Measurements from ENCODE around the gene BHLHA9. TPM values are rescaled to one million over a fixed set of nuclear protein-coding genes. Genes with fewer than 3 reads are reported as not detected.

Gene BHLHA9
- total and polyA plus RNA-seq, 2 experiments from 2014 or later: not detected

DNA sequence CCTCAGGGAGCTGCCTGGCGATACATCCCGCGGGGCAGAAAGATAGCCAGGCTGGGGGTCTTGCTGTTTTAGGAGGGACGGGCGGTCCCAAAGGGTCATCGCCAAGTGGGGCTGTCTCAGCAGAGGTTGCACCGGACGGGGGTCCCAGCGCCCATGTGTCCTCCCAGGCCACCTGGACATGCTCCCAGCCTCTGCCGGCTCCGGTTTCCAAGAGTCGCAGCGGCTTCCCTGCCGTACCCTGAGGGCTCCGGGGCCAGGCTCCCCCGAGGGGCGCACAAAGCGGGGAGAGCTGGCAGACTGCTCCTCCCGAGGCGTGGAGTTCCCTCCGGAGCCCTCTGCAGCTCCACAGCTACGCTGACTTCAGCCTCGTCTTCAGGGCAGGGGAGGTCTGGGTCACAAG lies 10.4 kb downstream of the BHLHA9 start:
- Histone ChIP-seq H3K79me2 (no peaks in the 10 kb centered on the region), H3K27ac (no peak overlapping the region), H3K4me3 (no peak overlapping the region), H3K36me3 (replicated peaks; ENCODE audit: insufficient read depth, low read depth) (no peaks in the 10 kb centered on the region), H3K4me1 (ENCODE audit: insufficient read depth) (no peaks in the 10 kb centered on the region), H3K9me3 (ENCODE audit: low read depth) (no peaks in the 10 kb centered on the region), H2AFZ (no peak overlapping the region), H3K9me2 (replicated peaks; ENCODE audit: insufficient read depth) (no peaks in the 10 kb centered on the region), H3K27me3 (no peaks in the 10 kb centered on the region), H3K4me2 (no peak overlapping the region), H4K20me1 (ENCODE audit: insufficient read depth, poor library complexity, severe bottlenecking) (no peaks in the 10 kb centered on the region)
- TF ChIP-seq EZH2 (IDR thresholded peaks at IDR 0.05; ENCODE audit: borderline replicate concordance): no peak
- TF ChIP-seq, protein P1, sequence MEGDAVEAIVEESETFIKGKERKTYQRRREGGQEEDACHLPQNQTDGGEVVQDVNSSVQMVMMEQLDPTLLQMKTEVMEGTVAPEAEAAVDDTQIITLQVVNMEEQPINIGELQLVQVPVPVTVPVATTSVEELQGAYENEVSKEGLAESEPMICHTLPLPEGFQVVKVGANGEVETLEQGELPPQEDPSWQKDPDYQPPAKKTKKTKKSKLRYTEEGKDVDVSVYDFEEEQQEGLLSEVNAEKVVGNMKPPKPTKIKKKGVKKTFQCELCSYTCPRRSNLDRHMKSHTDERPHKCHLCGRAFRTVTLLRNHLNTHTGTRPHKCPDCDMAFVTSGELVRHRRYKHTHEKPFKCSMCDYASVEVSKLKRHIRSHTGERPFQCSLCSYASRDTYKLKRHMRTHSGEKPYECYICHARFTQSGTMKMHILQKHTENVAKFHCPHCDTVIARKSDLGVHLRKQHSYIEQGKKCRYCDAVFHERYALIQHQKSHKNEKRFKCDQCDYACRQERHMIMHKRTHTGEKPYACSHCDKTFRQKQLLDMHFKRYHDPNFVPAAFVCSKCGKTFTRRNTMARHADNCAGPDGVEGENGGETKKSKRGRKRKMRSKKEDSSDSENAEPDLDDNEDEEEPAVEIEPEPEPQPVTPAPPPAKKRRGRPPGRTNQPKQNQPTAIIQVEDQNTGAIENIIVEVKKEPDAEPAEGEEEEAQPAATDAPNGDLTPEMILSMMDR (IDR thresholded peaks at IDR 0.05; ENCODE audit: poor library complexity): no peak
- TF ChIP-seq EZH2phosphoT487 (IDR thresholded peaks at IDR 0.05; ENCODE audit: low read depth, severe bottlenecking, unreplicated experiment): no peak
- WGBS (ENCODE audit: low lambda C conversion rate, missing lambda C conversion rate): 89% methylated on average over 23 of the region's 23 CpGs
- DNase-seq (ENCODE audit: low spot score): no peak

DNA sequence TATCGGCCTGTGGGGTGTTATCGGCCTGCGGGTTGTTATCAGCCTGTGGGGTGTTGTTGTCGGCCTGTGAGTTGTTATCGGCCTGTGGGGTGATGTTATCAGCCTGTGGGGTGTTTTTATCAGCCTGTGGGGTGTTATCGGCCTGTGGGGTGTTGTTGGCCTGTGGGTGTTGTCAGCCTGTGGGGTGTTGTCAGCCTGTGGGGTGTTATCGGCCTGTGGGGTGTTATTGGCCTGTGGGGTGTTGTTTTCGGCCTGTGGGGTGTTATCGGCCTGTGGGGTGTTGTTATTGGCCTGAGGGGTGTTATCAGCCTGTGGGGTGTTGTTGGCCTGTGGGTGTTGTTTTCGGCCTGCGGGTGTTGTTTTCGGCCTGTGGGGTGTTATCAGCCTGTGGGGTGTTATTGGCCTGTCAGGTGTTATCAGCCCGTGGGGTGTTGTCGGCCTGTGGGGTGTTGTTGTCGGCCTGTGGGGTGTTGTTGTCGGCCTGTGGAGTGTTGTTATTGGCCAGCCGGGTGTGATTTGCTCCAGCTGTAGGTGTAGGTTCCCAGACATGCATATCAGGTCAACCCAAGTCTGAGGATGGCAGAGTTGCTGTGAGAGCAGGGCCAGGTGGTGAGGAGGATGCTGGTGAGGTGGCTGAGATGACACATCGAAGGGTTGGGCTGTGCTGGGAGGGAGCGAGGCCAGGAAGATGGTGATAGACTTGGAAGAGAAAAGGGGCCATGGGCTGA lies 16.3 kb downstream of the BHLHA9 start:
- 96% methylated on average over 17 of the region's 19 CpGs for WGBS (ENCODE audit: low lambda C conversion rate, missing lambda C conversion rate)
- DNase-seq (ENCODE audit: low spot score): no peak
- no peaks in the 10 kb centered on the region for H3K4me1 ChIP-seq (ENCODE audit: insufficient read depth)
- H3K4me2 ChIP-seq: no peak overlapping the region
- no peaks in the 10 kb centered on the region for H3K27me3 ChIP-seq
- no peaks in the 10 kb centered on the region for H3K9me3 ChIP-seq (ENCODE audit: low read depth)
- TF ChIP-seq, protein P1 (IDR thresholded peaks at IDR 0.05; ENCODE audit: poor library complexity): no peak
- no peak for TF ChIP-seq EZH2phosphoT487 (IDR thresholded peaks at IDR 0.05; ENCODE audit: low read depth, severe bottlenecking, unreplicated experiment)
- no peak for TF ChIP-seq EZH2 (IDR thresholded peaks at IDR 0.05; ENCODE audit: borderline replicate concordance)
- no peaks in the 10 kb centered on the region for H4K20me1 ChIP-seq (ENCODE audit: insufficient read depth, poor library complexity, severe bottlenecking)
- no peaks in the 10 kb centered on the region for H3K9me2 ChIP-seq (replicated peaks; ENCODE audit: insufficient read depth)
- H3K27ac ChIP-seq: no peak overlapping the region
- H2AFZ ChIP-seq: no peak overlapping the region
- H3K79me2 ChIP-seq: no peaks in the 10 kb centered on the region
- H3K4me3 ChIP-seq: no peak overlapping the region
- no peaks in the 10 kb centered on the region for H3K36me3 ChIP-seq (replicated peaks; ENCODE audit: insufficient read depth, low read depth)

DNA sequence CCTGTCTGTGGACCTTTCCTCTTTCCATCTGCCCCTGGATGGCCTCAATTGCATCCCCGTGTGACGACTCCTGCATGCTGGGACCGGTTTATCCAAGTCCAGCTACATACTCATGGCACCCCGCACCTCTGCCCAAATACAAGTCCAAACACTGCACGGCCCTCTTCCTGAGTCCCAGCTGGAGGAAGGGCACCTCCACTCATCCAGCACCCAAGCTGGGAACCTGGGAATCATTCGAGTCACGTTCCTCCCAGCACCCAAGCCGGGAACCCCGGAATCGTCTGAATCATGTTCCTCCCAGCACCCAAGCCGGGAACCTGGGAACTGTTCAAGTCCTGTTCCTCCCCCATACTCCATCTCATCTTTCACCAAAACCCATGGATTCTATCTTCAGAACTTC lies 19.5 kb downstream of the BHLHA9 start:
- H3K79me2 ChIP-seq: no peaks in the 10 kb centered on the region
- H3K4me3 ChIP-seq: no peak overlapping the region

More for the DNA sequence above, 19.5 kb downstream of the BHLHA9 start:
- Histone ChIP-seq H3K27ac (no peak overlapping the region), H3K4me1 (ENCODE audit: insufficient read depth) (no peaks in the 10 kb centered on the region), H3K27me3 (no peaks in the 10 kb centered on the region), H3K9me2 (replicated peaks; ENCODE audit: insufficient read depth) (no peaks in the 10 kb centered on the region), H3K9me3 (ENCODE audit: low read depth) (no peaks in the 10 kb centered on the region), H4K20me1 (ENCODE audit: insufficient read depth, poor library complexity, severe bottlenecking) (no peaks in the 10 kb centered on the region), H2AFZ (no peak overlapping the region), H3K4me2 (no peak overlapping the region), H3K36me3 (replicated peaks; ENCODE audit: insufficient read depth, low read depth) (no peaks in the 10 kb centered on the region)
- 96% methylated on average over 11 of the region's 11 CpGs for WGBS (ENCODE audit: low lambda C conversion rate, missing lambda C conversion rate)
- no peak for DNase-seq (ENCODE audit: low spot score)
- TF ChIP-seq, protein P1 (IDR thresholded peaks at IDR 0.05; ENCODE audit: poor library complexity): no peak
- TF ChIP-seq EZH2phosphoT487 (IDR thresholded peaks at IDR 0.05; ENCODE audit: low read depth, severe bottlenecking, unreplicated experiment) (no peak), EZH2 (IDR thresholded peaks at IDR 0.05; ENCODE audit: borderline replicate concordance) (no peak)
